HG03039 (cell line): ENCODE measurements around the gene PSME3.
"Not testable (repeated sequence)": the region's sequence is repeated elsewhere in the genome, so short reads cannot be mapped to it uniquely, and the experiment has no call there.

Experiments used
- ATAC-seq: cut with Tn5 transposase; IDR thresholded peaks from one replicate; pipeline ENCODE4 v1.9.1; 2021; ENCODE audit warnings: mild to moderate bottlenecking, moderate library complexity; ENCODE audit not compliant: unreplicated experiment

PSME3 gene

GRCh38 chr17:42849451-42850181 lies 16.4 kb downstream of the PSME3 start:
- no peak for ATAC-seq

- ATAC-seq: no peak
These were observed 17.8 kb downstream of the PSME3 start, which contains the start of gene AOC3 for GRCh38 chr17:42850954-42851353. AOC3 (plus strand) TSS chr17:42851199; CDS start chr17:42851344, 145 bp downstream.

GRCh38 chr17:42851371-42852240 lies 18.4 kb downstream of the PSME3 start:
- ATAC-seq: not testable (repeated sequence)

GRCh38 chr17:42852351-42852750 lies 19.2 kb downstream of the PSME3 start:
- no peak for ATAC-seq

GRCh38 chr17:42853004-42853403 lies 19.8 kb downstream of the PSME3 start:
- ATAC-seq: no peak

GRCh38 chr17:42853597-42853967 lies 20.4 kb downstream of the PSME3 start:
- ATAC-seq: no peak

GRCh38 chr17:42853968-42854790 lies 21.0 kb downstream of the PSME3 start:
- no peak for ATAC-seq

GRCh38 chr17:42855048-42855596 lies 21.9 kb downstream of the PSME3 start:
- ATAC-seq: no peak

- not testable (repeated sequence) for ATAC-seq
These were observed 22.9 kb downstream of the PSME3 start for GRCh38 chr17:42856093-42856492.

GRCh38 chr17:42856516-42856915 lies 23.3 kb downstream of the PSME3 start:
- not testable (repeated sequence) for ATAC-seq

GRCh38 chr17:42857389-42857788 lies 24.2 kb downstream of the PSME3 start:
- no peak for ATAC-seq

- ATAC-seq: no peak
These were observed 32.5 kb downstream of the PSME3 start for GRCh38 chr17:42865638-42866094.

GRCh38 chr17:42866216-42866615 lies 33.0 kb downstream of the PSME3 start:
- no peak for ATAC-seq

- ATAC-seq: no peak
These were observed 33.7 kb downstream of the PSME3 start for GRCh38 chr17:42866631-42867575.

- ATAC-seq: not testable (repeated sequence)
These were observed 34.6 kb downstream of the PSME3 start for GRCh38 chr17:42867694-42868261.

- no peak for ATAC-seq
These were observed 35.1 kb downstream of the PSME3 start for GRCh38 chr17:42868338-42868737.

GRCh38 chr17:42871647-42872046 lies 38.5 kb downstream of the PSME3 start:
- ATAC-seq: no peak

GRCh38 chr17:42872251-42872965 lies 39.2 kb downstream of the PSME3 start:
- ATAC-seq: no peak

GRCh38 chr17:42873315-42873714 lies 40.1 kb downstream of the PSME3 start:
- ATAC-seq: no peak
